Stimulated activated CD4-positive, alpha-beta T cell treated with anti-CD3 and anti-CD28 coated beads, Interleukin-1b, Interleukin-23, amount 100 ng/mL, for 24 hours (primary cell): Measurements from ENCODE around the gene UBN1.
"Not testable (repeated sequence)": the region's sequence is repeated elsewhere in the genome, so short reads cannot be mapped to it uniquely, and the experiment has no call there.

Source experiments
- DNase-seq, 4 experiments: peaks; one replicate each; pipeline ENCODE4 v3.0.0-alpha.2; 2020; ENCODE audit warnings: low read depth in 4 of 4, low spot score in 1 of 4

UBN1 gene

GRCh38 chr16:4925791-4926190 lies 78.5 kb downstream of the UBN1 start:
- DNase-seq: no peak

- no peak for DNase-seq
These were observed 79.6 kb downstream of the UBN1 start for GRCh38 chr16:4926928-4927327.

GRCh38 chr16:4927661-4928060 lies 80.4 kb downstream of the UBN1 start:
- DNase-seq: no peak

- DNase-seq: no peak
These were observed 80.9 kb downstream of the UBN1 start for GRCh38 chr16:4928227-4928626.

- DNase-seq: not testable (repeated sequence)
These were observed 82.3 kb downstream of the UBN1 start for GRCh38 chr16:4929619-4930018.

- no peak for DNase-seq
These were observed 84.1 kb downstream of the UBN1 start for GRCh38 chr16:4931381-4931780.
